COR-L47 (cell line): Measurements from ENCODE around the gene CLASP1.

Source experiments
- DNase-seq: peaks from one replicate; lab custom pipeline; 2025; lab: John Stamatoyannopoulos, UW

CLASP1 gene

DNA sequence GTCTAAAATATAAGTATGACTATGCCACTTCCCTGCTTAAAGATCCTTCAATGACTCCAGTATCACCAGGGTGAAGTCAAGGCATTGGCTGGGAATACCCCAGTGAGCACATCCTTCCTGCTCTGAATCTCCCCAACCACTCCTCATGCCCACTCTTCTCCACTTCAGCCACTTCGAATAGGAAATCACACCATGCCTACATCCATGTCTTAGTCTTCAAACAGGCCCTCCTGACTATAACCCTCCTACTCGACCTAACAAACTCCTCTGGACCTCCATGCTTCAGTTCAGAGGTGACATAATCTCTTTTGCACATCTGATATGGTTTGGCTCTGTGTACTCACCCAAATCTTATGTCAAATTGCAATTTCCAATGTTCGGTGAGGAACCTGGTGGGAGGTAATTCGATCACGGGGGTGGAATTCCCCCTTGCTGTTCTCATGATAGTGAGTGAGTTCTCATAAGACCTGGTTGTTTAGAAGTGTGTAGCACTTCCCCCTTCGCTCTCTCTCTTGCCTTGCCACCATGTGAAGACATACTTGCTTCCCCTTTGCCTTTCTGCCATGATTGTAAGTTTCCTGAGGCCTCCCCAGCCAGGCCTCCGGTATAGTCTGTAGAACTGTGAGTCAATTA lies 276.4 kb downstream of the CLASP1 start:
- DNase-seq, result no peak

DNA sequence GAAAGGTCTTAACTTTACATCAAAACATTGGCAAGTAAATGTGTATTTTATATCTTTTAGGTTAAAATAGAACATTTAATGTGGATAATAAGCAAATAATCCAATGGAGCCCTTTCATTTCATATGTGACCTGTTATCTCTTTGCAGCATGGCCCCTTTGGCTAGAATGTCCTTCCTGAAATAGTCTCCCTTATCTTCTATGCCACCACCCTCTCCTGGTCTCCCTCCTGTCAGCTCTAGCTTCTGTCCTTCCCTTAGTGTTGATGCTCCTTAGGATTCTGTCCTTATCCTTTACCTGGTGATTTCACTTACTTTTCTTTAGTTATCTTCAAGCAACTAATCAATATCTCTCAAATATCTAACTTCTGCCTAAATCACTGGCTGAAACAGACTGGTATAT lies 277.2 kb downstream of the CLASP1 start:
- no peak for DNase-seq

DNA sequence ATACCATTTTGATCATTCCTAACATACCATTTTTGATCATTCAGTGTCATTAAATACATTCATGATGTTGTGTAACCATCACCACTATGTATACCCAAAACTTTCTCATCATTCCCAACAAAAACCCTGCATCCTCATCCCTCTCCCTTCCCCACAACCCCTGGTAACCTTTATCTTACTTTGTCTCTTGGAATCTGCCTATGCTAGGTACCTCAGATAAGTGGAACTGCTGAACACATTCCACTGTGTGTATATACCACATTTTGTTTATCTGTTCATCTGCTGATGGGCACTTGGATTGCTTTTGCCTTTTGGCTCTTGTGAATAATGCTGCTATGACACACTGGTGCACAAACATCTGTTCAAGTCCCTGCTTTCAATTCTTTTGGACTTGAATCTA lies 280.4 kb downstream of the CLASP1 start:
- DNase-seq, result no peak

DNA sequence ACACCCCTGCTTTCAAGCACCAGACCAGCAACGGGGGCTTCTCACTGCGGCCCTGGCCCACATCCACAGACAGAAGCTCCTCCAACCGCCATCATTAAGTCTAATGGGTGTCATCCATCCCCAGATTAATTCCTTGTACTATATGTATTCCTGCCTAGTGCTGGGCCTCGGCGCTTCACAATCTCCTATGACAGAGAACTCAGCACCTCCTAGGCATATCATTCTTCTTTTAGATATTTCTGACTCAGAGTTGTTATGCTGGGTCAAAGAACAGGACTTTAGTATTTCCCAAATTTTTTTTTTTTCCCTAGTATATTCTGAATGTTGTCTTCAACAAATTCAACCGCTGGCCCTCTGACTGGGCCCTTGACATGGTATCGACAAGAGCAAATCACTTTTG lies 281.1 kb downstream of the CLASP1 start:
- DNase-seq, result no peak

DNA sequence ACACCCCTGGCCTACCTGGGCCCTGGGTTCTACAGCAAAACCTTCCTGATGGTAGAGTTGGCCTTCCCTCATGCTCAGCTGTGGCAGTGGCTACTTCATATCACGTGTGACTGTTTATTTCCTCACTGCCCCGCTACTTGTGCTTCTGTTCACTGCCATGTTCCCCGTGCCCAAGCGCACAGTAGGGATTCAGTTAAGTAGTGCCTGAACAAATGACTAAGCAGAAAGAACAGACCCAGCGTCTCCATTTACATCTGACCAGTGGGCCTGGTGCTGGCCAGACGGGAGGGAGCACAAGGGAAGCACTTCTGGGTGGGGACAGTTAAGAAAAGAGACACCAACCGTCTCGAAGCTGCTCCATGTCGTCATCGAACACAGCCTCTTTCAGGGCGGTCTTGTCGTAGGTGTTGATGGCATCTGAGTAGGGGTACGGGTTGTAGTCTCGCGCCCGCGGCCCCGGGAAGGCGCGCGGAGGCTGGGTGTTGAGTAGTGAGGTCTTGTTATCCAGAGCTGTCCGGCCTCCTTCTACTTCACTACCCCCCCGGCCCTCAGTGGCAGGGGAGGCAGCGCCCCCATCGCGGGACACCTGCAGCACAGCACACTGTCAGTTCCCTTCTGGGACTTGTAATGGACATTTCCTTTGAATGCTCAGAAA lies 281.9 kb downstream of the CLASP1 start:
- no peak for DNase-seq

DNA sequence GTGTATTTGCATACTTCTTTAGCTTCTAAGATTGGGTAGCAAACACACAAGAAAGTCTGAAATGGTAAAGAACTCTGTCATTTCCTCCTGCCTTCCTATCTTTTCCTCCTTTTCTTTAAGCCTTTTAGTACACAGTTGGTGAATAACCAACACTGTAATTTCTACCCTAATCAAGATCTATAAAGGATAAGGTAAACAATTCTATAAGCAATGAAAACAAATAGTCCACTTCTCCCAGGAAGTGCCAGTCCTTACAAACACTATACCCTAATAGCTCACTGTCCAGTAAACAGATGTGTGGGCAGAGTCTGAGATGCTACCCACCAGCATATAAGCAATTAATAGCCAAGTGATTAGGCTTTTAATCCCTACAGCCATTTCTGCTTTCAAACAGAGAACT lies 283.2 kb downstream of the CLASP1 start:
- no peak for DNase-seq

DNA sequence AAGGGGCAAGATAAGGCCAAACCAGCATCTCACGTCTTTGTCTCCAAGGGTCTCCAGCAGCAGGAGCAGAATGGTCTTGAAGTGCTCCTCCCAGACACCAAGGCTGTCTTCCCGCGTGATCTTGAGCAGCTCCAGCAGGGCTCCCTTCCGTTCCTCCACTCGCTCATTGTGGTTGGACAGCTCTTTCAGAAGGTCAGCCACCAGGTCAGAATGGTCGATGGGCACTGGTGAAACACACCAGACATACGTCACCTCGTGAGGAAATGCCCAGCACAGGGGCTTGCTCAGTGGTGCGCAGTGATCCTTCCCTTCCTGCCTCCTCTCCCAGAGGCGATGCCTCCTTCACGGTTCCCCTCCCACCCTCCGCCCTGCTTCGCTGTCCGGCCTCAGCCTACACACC lies 284.2 kb downstream of the CLASP1 start:
- DNase-seq, result no peak

DNA sequence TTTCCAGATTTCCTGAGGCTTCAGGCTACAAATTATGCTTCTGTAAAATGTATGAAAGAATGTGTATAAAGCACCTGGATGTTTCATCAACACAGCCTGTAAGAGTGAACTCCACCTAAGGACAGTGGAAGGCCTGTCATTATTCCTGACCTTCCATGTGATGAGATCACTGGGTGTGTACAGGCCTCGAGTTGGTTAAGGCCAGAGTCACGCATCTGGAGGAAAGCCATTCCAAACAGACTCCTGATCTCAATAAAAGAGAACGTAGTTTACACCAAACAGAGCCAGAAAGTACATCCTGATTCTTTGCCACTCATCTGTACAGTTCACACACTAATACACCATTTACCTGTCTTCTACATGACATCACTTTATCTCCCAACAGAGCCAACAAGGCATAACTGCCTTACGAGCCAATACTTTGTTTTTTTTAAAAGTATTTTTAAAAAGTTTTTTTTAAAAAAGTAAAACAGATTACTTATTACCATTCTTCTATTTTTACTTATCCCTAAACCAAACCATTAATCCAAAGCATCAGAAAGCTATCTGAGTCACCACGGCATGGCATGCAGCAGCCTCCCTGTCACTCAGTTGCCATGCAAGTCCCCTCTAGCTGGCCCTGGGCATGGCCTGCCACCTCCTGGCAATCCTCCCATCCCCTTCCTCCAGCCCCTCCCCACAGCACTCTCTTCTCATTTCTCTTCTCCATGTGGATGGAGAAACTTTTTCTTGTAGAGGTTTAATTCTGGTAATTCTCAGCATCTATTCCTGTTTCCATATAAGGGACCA lies 285.4 kb downstream of the CLASP1 start:
- DNase-seq, result no peak

DNA sequence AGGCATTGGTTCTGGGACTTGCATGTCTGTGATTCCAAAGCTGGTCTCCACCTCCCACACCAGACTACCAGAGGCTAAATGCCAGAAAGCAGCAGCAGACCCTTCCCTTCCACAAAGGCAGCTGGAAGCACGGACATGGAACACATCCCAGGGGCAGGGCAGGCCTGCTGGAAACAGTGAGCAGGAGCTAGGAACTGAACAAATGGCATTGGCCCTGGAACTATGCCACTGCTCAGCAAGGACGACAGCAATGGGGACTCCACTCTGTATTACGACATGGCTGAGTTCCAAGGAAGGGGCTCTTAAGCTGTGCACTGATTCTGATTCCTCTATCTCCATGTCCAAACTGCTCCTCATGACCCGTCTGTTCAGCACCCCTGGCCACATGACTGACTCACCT lies 286.5 kb downstream of the CLASP1 start:
- no peak for DNase-seq

DNA sequence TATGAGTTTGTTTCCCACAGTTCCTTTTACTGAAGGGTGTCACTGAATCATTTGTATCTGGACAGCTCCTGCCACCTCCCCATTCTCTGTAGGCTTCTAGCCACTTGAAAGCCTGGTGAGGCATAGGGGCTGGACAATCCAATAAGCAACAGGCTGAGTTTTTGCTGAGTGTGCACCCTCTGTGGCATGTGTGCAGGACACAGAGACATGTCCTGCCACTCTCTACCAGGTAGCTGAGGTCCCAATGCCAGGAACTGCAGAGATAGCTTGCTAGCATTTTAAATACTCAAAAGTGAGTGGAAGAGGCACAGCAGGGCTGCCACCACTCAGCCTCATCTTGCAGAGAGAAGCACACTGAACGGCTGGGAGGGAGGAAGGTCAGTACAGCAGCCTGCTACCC lies 287.0 kb downstream of the CLASP1 start:
- no peak for DNase-seq

DNA sequence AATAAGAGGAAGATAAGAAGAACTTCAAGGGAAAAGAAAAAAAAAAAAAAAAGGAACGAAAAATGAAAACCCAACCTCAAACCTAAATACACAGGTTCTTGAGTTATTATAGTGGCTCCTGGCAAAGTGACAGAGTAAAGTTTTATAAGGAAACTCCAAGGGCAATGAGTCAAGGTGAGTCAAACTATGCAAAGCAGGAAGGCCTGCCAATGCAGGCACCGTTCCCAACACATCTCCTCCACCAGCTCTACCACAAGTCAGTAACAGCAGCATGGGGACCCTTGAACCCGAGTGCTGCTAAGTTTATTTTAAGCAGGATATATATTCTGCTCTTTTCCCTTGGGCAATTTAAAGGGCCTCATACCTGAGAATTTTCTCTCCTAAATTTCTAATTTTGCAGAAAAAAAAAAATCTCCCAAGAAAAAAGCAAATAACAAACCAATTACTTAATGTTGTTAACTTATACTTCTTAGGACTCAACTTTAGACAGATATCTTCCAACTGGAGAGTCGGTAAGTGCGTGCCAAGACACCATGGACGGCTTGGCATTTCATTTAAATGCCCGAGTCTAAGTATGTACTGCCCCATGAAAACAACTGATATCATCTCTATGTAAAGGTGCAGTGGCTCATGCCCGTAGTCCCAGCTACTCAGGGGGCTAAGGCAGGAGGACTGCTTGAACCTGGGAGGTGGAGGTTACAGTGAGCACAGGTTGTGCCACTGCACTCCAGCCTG lies 288.5 kb downstream of the CLASP1 start:
- no peak for DNase-seq

DNA sequence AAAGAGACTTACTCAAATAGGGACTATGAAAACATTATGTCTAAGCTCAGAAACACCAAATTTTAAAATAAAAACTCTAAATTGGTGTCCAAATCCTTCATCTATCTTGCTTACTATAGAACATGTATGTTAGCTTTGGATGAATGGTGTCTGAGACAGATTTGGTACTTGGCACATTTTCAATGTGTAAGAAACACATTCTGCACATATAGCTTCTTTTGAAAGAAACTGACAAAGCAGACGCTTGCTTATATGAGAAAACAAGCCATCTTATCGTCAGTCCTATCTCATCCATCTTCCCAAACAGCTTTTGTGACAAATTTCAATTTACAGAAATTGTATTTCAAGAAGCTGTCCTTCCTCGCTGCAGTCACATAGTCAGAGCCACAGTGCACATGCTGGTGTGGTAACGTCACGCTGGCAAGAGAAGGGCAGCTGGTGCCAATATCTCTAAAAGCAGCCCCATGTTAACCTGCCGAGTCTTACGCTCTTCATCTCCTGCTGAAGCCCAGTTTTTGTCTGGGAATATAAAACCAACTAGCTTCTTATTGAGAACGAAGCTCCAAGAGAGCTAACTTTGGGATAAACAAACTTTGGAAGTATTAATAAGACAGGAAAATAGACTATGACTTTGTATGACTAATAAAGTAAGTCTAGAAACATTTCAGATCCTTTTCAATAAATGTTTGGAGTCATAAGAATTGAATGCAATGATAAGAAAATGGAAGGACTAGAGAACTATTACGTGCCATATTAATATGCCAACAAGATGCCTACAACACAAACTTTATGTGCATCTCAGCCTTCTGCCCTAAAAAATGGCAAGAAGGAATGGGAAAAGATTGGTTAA lies 289.3 kb downstream of the CLASP1 start:
- no peak for DNase-seq

DNA sequence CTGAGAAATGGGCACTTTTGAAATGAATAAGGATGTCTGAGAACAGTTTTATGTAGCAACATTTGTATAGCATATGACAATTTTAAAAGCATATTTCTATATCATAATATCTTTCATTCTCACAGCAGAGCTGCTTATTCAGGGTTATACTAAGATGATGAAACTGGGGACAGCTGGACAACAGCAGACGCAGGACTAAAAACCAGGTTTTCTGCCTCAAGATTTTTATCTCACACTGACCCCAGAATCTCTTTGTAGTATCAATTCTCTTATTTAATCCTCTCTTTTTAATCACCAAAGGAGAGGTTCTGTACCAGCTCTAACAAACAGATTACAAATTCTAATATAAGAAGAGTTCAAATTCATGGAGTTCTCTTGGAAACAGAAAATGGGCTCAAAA lies 290.1 kb downstream of the CLASP1 start:
- no peak for DNase-seq

DNA sequence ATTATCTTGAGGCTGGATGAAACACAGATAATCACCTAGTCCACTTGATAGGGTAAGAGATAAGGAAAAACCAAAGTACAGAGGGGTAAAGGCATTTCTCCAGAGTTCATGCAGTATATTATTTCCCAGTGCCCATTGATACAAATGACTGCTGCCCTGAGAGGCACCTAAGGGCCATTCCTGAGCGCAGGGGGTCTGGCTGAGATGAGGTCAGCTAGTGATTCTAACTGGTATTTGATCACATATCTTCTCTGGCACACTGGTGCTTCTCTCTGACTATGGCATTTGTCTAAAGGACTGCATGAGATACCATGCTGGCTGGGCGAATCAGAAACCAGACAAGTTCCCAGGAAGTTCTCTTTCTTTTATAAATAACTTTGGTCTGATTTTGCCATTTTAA lies 291.0 kb downstream of the CLASP1 start:
- DNase-seq, result no peak

DNA sequence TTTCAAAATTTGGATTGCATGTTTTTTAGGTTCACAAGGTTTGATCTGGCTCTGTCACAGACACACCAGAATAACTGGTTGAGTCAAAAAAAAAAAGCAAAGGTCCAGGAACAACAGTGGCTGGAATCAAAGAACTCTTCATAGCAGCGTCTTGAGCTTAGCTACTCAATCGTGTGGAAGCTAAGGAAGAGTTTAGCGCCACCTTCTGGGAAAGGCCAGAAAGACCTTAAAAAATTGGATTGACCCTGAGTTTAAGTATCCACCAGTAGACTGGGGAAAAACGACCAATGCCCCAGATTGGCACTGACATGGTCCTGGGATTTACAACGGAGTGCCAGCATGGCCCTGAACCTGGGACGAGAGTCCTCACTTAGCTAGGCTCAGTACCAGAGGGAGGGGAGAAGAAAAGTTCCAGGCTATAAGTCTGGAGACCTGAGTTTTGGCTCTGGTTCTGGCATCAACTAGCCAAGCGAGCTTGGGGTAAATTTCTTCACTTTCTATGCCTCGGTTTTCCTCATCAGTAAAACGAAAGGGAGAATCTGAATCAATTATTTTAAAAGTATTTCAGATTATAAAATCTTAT lies 293.1 kb downstream of the CLASP1 start:
- DNase-seq, result peak; percentile 72

DNA sequence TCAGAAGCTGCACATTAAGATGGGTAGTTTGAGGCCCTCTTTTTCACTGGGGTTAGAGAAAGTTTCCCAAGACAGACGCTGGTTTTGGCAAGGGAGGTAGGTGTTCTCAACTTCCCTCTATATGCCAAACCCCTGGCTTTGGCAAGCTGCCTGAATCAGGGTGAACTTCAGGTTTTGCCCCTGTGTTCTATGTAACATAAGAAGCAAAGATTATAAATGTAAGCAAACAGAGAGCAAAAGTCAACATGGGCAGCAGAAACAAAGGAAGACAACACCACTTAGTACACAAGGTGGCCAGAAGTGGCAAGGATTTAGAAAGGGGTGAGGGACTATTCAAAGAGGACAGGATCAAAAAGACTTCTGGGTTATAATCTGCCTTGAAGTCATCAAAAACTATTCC lies 293.8 kb downstream of the CLASP1 start:
- DNase-seq, result peak; percentile 59

DNA sequence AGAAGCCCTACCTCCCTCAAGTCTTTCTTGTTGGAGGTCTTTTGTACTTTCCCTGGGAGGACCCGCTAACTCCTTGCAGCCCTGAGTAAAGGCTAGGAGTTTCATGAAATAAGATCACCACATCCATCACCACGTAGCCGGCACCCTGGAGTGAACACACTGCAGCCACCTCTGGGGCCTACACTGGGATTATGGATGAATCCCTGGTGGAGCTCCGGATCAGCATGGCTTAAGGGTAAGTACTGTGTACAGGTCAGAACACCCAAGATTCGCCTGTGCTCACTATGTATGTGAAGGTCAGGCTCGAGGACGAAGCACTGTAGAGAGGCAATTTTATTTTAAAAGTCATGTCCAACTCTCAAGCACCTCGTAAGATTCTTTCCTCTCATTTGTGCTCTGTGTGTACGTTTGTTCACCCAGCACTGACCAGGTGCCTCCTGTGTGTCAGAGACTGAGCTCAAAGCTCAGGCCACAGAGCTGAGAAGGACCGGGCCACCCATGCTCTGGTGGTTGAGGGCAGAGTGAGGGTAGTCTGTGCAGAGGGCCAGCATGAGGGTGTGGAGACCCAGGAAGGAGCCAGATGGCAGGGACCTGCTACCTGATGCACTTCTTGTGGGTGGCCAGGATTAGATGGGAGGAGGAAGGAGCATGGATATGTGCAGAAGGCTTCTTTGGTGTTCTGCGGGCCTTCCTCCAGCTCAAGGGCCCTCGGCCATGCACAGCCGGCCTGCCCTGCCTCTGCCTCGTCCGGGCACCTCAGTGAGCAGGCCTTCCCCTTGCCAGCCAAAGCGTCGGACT lies 297.5 kb downstream of the CLASP1 start:
- no peak for DNase-seq

DNA sequence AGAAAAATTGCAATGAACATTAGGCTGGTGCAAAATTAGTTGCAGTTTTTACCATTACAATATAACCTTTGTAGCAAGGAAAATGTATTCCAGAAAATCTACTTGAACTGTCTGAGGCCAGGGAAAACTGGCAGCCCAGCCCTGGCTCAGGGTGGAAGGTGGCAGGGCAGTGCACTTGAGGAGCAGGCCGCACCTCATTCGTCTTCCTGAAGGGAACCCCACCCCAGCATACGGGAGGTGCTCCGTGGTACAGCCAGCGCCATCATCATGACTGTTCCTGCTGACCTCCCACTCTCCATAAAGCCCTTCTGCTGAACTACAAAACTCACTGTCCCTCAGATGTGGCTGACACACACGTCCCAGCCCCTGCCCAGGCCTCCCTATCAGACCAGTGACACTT lies 298.4 kb downstream of the CLASP1 start:
- DNase-seq, result no peak

DNA sequence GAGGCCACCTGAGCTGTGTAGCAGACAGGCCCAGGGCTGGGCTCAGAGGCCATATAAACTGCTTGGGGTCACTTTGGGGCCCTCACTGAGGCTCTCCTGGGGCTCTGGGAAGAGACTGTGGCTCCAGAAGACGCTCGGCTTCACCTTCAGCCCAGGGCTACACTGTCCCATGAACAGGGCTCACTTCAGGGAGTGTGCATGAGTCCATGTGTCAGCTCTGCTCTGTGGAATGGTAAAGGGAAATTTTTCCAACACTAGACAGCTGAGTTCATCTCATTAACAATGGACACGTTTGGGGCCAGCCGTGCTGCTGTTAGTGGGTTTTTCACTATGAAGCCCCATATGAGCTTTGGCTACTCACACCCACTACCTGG lies 298.9 kb downstream of the CLASP1 start:
- DNase-seq, result no peak

DNA sequence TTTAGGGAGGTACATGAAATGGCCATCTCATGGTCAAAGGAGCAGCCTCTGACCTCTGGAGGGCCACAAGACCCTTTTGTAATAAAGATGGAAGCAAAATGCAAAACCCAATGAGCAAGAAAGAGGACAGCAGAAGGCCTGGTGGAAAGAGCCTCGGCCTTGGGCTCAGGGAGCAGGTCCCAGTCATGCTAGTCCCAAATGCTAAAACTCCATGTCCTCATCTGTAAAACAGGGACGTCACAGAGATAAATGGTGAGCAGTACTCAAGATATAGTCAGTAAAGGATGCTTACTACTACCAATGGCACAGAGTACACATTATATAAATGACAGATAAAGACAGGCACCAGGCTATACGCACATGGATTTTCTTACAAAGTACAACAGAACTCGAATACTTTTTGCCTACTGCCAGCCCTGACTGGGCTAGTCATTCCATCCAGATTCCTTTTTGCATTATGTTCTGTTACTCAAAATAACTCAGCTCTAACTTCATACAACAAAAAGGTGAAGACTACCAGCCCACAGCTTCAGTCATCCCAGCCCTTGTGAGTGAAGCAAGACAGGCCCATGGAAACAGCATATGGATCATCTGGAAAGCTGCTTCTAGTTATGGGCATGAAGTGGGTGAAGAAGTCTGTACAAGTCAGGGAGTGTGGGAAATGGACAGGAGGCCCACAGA lies 299.4 kb downstream of the CLASP1 start:
- DNase-seq, result no peak
